Measurements from ENCODE around the gene CST11. TPM values are rescaled to one million over a fixed set of nuclear protein-coding genes. Genes with fewer than 3 reads are reported as not detected.

Gene CST11
- total RNA-seq, 1 donor: not detected

Small RNA genes within 50 kb of the gene (small RNA-seq; reads per million reads assigned to genes)
- gene RF00019: not detected

Other genes starting within 250 kb of the CST11 start
- 45.5 TPM for gene NXT1, start 102.1 kb downstream of the CST11 start, total RNA-seq
- 56.6 TPM for gene GZF1, start 90.7 kb downstream of the CST11 start, total RNA-seq
- 4.8 TPM for gene NAPB, start 31.4 kb downstream of the CST11 start, total RNA-seq
- gene CSTL1, start 13.2 kb downstream of the CST11 start, total RNA-seq: not detected
- gene CST8, start 38.2 kb upstream of the CST11 start, total RNA-seq: not detected
- gene CST9L, start 115.6 kb upstream of the CST11 start, total RNA-seq: not detected
- gene CST9, start 153.0 kb upstream of the CST11 start, total RNA-seq: not detected
- 77.8 TPM for gene CST3, start 185.1 kb upstream of the CST11 start, total RNA-seq
- not detected for gene CST4, start 236.2 kb upstream of the CST11 start, total RNA-seq